ENCODE data around the gene KY.
"Not testable (repeated sequence)": the region's sequence is repeated elsewhere in the genome, so short reads cannot be mapped to it uniquely, and the experiment has no call there.

Gene KY

DNA sequence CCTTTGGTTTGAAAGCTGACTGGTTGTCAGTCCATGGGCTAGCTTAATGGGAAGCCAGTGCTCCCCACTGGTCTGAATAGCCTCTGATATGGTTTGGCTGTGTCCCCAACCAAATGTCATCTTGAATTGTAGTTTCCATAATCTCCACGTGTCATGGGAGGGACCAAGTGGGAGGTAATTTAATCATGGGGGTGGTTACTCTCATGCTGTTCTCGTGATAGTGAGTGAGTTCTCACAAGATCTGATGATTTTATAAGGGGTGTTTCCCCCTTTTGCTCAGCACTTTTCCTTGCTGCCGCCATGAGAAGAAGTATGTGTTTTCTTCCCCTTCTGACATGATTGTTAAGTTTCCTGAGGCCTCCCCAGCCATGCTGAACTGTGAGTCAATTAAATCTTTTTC lies 55.8 kb downstream of the KY start:
- peaks cover 15% of the 10 kb centered on the region for H3K9me3 ChIP-seq (ENCODE audit: control insufficient read depth, low read length)
- H3K4me3 ChIP-seq (ENCODE audit: low read length); H3K36me3 ChIP-seq (ENCODE audit: control insufficient read depth, insufficient read depth, low read length, severe bottlenecking); H3K27me3 ChIP-seq (replicated peaks; ENCODE audit: control insufficient read depth, insufficient read depth, low read length); DNase-seq (ENCODE audit: low read depth); H3K4me1 ChIP-seq (ENCODE audit: control insufficient read depth, insufficient read depth, low read length); H3K9ac ChIP-seq (ENCODE audit: low read length): not testable (repeated sequence)

GRCh38 chr3:134594331-134594741 lies 56.5 kb downstream of the KY start:
- Histone ChIP-seq H3K4me3 (ENCODE audit: low read length) (no peak overlapping the region), H3K4me1 (ENCODE audit: control insufficient read depth, insufficient read depth, low read length) (no peaks in the 10 kb centered on the region), H3K36me3 (ENCODE audit: control insufficient read depth, insufficient read depth, low read length, severe bottlenecking) (no peaks in the 10 kb centered on the region), H3K27me3 (replicated peaks; ENCODE audit: control insufficient read depth, insufficient read depth, low read length) (no peaks in the 10 kb centered on the region), H3K9me3 (ENCODE audit: control insufficient read depth, low read length) (peaks cover 15% of the 10 kb centered on the region), H3K9ac (ENCODE audit: low read length) (no peak overlapping the region)
- DNase-seq (ENCODE audit: low read depth): no peak

- no peaks in the 10 kb centered on the region for H3K4me1 ChIP-seq (ENCODE audit: control insufficient read depth, insufficient read depth, low read length)
- H3K9ac ChIP-seq (ENCODE audit: low read length): no peak overlapping the region
- peaks cover 15% of the 10 kb centered on the region for H3K9me3 ChIP-seq (ENCODE audit: control insufficient read depth, low read length)
- DNase-seq (ENCODE audit: low read depth): no peak
- H3K36me3 ChIP-seq (ENCODE audit: control insufficient read depth, insufficient read depth, low read length, severe bottlenecking): no peaks in the 10 kb centered on the region
- no peaks in the 10 kb centered on the region for H3K27me3 ChIP-seq (replicated peaks; ENCODE audit: control insufficient read depth, insufficient read depth, low read length)
- H3K4me3 ChIP-seq (ENCODE audit: low read length): no peak overlapping the region
Measured at GRCh38 chr3:134592806-134593205, 58.0 kb downstream of the KY start.

GRCh38 chr3:134590766-134591165 lies 60.1 kb downstream of the KY start:
- no peak overlapping the region for H3K9ac ChIP-seq (ENCODE audit: low read length)
- no peak for DNase-seq (ENCODE audit: low read depth)
- H3K36me3 ChIP-seq (ENCODE audit: control insufficient read depth, insufficient read depth, low read length, severe bottlenecking): no peaks in the 10 kb centered on the region
- H3K4me3 ChIP-seq (ENCODE audit: low read length): no peak overlapping the region
- H3K4me1 ChIP-seq (ENCODE audit: control insufficient read depth, insufficient read depth, low read length): no peaks in the 10 kb centered on the region
- H3K9me3 ChIP-seq (ENCODE audit: control insufficient read depth, low read length): peaks cover 7% of the 10 kb centered on the region
- no peaks in the 10 kb centered on the region for H3K27me3 ChIP-seq (replicated peaks; ENCODE audit: control insufficient read depth, insufficient read depth, low read length)

- H3K9me3 ChIP-seq (ENCODE audit: control insufficient read depth, low read length): no peaks in the 10 kb centered on the region
- H3K27me3 ChIP-seq (replicated peaks; ENCODE audit: control insufficient read depth, insufficient read depth, low read length): no peaks in the 10 kb centered on the region
- no peak for DNase-seq (ENCODE audit: low read depth)
- no peak overlapping the region for H3K9ac ChIP-seq (ENCODE audit: low read length)
- H3K36me3 ChIP-seq (ENCODE audit: control insufficient read depth, insufficient read depth, low read length, severe bottlenecking): no peaks in the 10 kb centered on the region
- H3K4me1 ChIP-seq (ENCODE audit: control insufficient read depth, insufficient read depth, low read length): no peaks in the 10 kb centered on the region
- H3K4me3 ChIP-seq (ENCODE audit: low read length): no peak overlapping the region
Measured at GRCh38 chr3:134579141-134579665, 71.6 kb downstream of the KY start.

DNA sequence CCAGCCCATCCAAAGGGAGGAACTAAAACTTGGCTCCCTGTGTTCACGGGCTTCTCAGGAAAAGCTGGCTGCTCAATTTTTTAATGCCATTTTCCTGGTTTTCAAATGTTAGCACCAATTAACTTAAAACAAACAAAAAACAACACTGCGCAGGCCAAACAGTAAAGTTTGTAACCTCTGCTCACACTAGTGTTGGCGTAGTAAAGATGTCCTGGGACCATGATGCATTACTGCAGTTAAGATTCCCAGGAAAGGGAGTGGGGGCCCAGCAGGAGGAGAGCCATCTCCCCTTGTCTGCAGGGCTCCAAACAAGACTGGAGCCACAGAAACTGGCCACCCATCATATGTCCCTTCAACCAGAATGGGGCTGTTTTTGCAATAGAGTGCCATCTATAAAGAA lies 74.0 kb downstream of the KY start:
- Histone ChIP-seq H3K9me3 (ENCODE audit: control insufficient read depth, low read length) (no peaks in the 10 kb centered on the region), H3K9ac (ENCODE audit: low read length) (no peak overlapping the region), H3K27me3 (replicated peaks; ENCODE audit: control insufficient read depth, insufficient read depth, low read length) (no peaks in the 10 kb centered on the region), H3K4me3 (ENCODE audit: low read length) (no peak overlapping the region), H3K4me1 (ENCODE audit: control insufficient read depth, insufficient read depth, low read length) (no peaks in the 10 kb centered on the region), H3K36me3 (ENCODE audit: control insufficient read depth, insufficient read depth, low read length, severe bottlenecking) (no peaks in the 10 kb centered on the region)
- DNase-seq (ENCODE audit: low read depth): no peak

- H3K27me3 ChIP-seq (replicated peaks; ENCODE audit: control insufficient read depth, insufficient read depth, low read length): no peaks in the 10 kb centered on the region
- H3K9me3 ChIP-seq (ENCODE audit: control insufficient read depth, low read length): no peaks in the 10 kb centered on the region
- no peak overlapping the region for H3K4me3 ChIP-seq (ENCODE audit: low read length)
- H3K4me1 ChIP-seq (ENCODE audit: control insufficient read depth, insufficient read depth, low read length): no peaks in the 10 kb centered on the region
- H3K9ac ChIP-seq (ENCODE audit: low read length): no peak overlapping the region
- DNase-seq (ENCODE audit: low read depth): no peak
- H3K36me3 ChIP-seq (ENCODE audit: control insufficient read depth, insufficient read depth, low read length, severe bottlenecking): no peaks in the 10 kb centered on the region
Measured at GRCh38 chr3:134576426-134576825, 74.4 kb downstream of the KY start.

DNA sequence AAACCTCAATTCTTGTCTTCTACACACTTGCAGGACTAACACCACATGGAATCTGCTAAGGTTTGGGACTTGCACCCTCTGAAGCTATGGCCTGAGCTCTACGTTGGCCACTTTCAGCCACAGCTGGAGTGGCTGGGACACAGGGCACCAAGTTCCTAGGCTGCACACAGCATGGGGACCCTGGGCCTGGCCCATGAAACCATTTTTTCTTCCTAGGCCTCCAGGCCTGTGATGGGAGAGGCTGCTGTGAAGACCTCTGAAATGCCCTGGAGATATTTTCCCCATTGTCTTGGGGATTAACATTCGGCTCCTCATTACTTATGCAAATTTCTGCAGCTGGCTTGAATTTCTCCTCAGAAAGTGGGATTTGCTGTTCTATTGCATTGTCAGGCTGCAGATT lies 80.9 kb downstream of the KY start:
- not testable (repeated sequence) for H3K4me3 ChIP-seq (ENCODE audit: low read length); H3K9me3 ChIP-seq (ENCODE audit: control insufficient read depth, low read length); H3K36me3 ChIP-seq (ENCODE audit: control insufficient read depth, insufficient read depth, low read length, severe bottlenecking); H3K27me3 ChIP-seq (replicated peaks; ENCODE audit: control insufficient read depth, insufficient read depth, low read length); DNase-seq (ENCODE audit: low read depth); H3K9ac ChIP-seq (ENCODE audit: low read length); H3K4me1 ChIP-seq (ENCODE audit: control insufficient read depth, insufficient read depth, low read length)

DNA sequence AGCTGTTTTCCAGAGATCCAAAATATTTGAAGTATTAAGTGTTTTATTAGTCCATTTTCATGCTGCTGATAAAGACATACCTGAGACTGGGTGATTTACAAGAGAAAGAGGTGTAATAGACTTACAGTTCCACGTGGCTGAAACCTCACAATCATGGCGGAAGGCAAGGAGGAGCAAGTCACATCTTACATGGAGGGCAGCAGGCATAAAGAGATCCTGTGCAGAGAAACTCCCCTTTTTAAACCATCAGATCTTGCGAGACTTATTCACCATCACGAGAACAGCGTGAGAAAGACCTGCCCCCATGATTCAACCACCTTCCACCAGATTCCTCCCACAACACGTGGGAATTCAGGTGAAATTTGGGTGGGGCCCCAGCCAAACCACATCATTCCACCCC lies 82.0 kb downstream of the KY start:
- Histone ChIP-seq H3K4me3 (ENCODE audit: low read length) (no peak overlapping the region), H3K9me3 (ENCODE audit: control insufficient read depth, low read length) (peaks cover 3% of the 10 kb centered on the region), H3K4me1 (ENCODE audit: control insufficient read depth, insufficient read depth, low read length) (no peaks in the 10 kb centered on the region), H3K9ac (ENCODE audit: low read length) (no peak overlapping the region), H3K36me3 (ENCODE audit: control insufficient read depth, insufficient read depth, low read length, severe bottlenecking) (peaks cover 5% of the 10 kb centered on the region), H3K27me3 (replicated peaks; ENCODE audit: control insufficient read depth, insufficient read depth, low read length) (no peaks in the 10 kb centered on the region)
- DNase-seq (ENCODE audit: low read depth): no peak

DNA sequence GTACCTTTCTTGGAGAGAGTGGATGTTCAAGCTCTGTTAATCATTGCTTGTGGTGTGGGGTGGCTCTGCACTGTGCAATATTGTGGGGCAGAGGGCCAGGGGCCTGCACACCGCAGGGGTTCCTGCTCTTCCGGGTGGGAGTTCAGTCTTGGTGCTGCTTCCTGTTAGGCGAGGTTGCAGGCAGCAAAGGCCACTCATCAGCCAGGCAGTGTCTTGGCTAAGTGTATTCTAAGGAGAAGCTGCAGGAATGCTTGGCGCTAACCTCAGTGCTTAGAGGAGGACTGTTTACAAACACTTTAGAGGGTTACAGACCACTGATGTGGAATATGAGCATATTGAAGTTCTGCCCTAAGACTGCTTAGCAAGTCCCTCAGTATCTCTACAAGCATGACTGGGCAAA lies 83.2 kb downstream of the KY start:
- H3K9ac ChIP-seq (ENCODE audit: low read length): no peak overlapping the region
- DNase-seq (ENCODE audit: low read depth): no peak
- no peaks in the 10 kb centered on the region for H3K27me3 ChIP-seq (replicated peaks; ENCODE audit: control insufficient read depth, insufficient read depth, low read length)
- H3K4me3 ChIP-seq (ENCODE audit: low read length): no peak overlapping the region
- no peaks in the 10 kb centered on the region for H3K4me1 ChIP-seq (ENCODE audit: control insufficient read depth, insufficient read depth, low read length)
- peaks cover 9% of the 10 kb centered on the region for H3K36me3 ChIP-seq (ENCODE audit: control insufficient read depth, insufficient read depth, low read length, severe bottlenecking)
- H3K9me3 ChIP-seq (ENCODE audit: control insufficient read depth, low read length): peaks cover 3% of the 10 kb centered on the region

DNA sequence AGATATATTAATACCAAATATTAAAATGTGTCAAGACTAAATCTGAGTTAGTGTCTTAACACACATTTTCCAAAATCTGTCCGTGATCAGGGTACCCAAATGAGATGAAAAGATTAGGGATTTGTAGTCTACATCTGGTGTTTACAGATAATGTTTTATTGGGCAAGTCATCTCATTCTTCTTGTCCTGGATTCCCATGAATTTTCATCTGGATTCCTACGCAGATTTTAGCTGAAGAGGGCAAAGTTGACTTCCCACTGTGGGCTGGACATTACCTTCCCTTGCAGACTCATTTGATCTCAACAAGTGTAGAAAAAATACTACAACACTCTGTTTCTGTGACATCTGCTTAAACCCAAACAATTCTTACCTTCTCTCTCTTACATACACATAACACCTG lies 85.8 kb downstream of the KY start:
- Histone ChIP-seq H3K9ac (ENCODE audit: low read length) (no peak overlapping the region), H3K36me3 (ENCODE audit: control insufficient read depth, insufficient read depth, low read length, severe bottlenecking) (peaks cover 33% of the 10 kb centered on the region), H3K4me1 (ENCODE audit: control insufficient read depth, insufficient read depth, low read length) (no peaks in the 10 kb centered on the region), H3K4me3 (ENCODE audit: low read length) (no peak overlapping the region), H3K9me3 (ENCODE audit: control insufficient read depth, low read length) (no peaks in the 10 kb centered on the region), H3K27me3 (replicated peaks; ENCODE audit: control insufficient read depth, insufficient read depth, low read length) (no peaks in the 10 kb centered on the region)
- DNase-seq (ENCODE audit: low read depth): no peak

GRCh38 chr3:134563601-134564000 lies 87.2 kb downstream of the KY start:
- H3K9me3 ChIP-seq (ENCODE audit: control insufficient read depth, low read length): no peaks in the 10 kb centered on the region
- no peak overlapping the region for H3K9ac ChIP-seq (ENCODE audit: low read length)
- no peak for DNase-seq (ENCODE audit: low read depth)
- H3K4me1 ChIP-seq (ENCODE audit: control insufficient read depth, insufficient read depth, low read length): no peaks in the 10 kb centered on the region
- peaks cover 47% of the 10 kb centered on the region for H3K36me3 ChIP-seq (ENCODE audit: control insufficient read depth, insufficient read depth, low read length, severe bottlenecking)
- H3K27me3 ChIP-seq (replicated peaks; ENCODE audit: control insufficient read depth, insufficient read depth, low read length): no peaks in the 10 kb centered on the region
- H3K4me3 ChIP-seq (ENCODE audit: low read length): no peak overlapping the region

Data from adipocyte (in vitro differentiated cells).